Stimulated activated naive B cell treated with anti-CD40 and anti-IgM and Interleukin-4, amounts not matched to agents 10 μg/mL and 1 μg/mL and 100 μg/mL, for 72 hours (primary cell): Measurements from ENCODE around the gene ZNF69.
"Not testable (repeated sequence)": the region's sequence is repeated elsewhere in the genome, so short reads cannot be mapped to it uniquely, and the experiment has no call there.

Experiments
- ATAC-seq, 2 donors: fragments of 150-1000 bp; cut with Tn5 transposase; replicated peaks; 2 replicates each; pipeline ENCODE4 v1.10.0; 2021; ENCODE audit warnings: moderate library complexity in 1 of 2
- DNase-seq: peaks from one replicate; pipeline ENCODE4 v3.0.0; 2021
- H3K27ac Mint-ChIP-seq: one replicate; pipeline ENCODE4 v1.8.0; 2022; ENCODE audit warnings: mild to moderate bottlenecking, mixed read lengths
- H3K27me3 Mint-ChIP-seq, 2 donors: one replicate each; pipeline ENCODE4 v1.8.0; 2022; ENCODE audit warnings: mixed read lengths in 2 of 2
- H3K36me3 Mint-ChIP-seq, 2 donors: one replicate each; pipeline ENCODE4 v1.8.0; 2022; ENCODE audit warnings: mixed read lengths in 2 of 2, mild to moderate bottlenecking in 1 of 2
- H3K4me1 Mint-ChIP-seq, 2 donors: one replicate each; pipeline ENCODE4 v1.8.0; 2022; ENCODE audit warnings: mixed read lengths in 2 of 2, mild to moderate bottlenecking in 1 of 2
- H3K4me3 Mint-ChIP-seq, 2 donors: one replicate each; pipeline ENCODE4 v1.8.0; 2022; ENCODE audit warnings: mild to moderate bottlenecking in 2 of 2, mixed read lengths in 2 of 2, moderate library complexity in 1 of 2
- H3K9me3 Mint-ChIP-seq, 2 donors: one replicate each; pipeline ENCODE4 v1.8.0; 2022; ENCODE audit warnings: mixed read lengths in 2 of 2, mild to moderate bottlenecking in 1 of 2

Gene ZNF69

GRCh38 chr19:11887611-11888531 is at the start of gene ZNF69:
Gene ZNF69 (plus strand): TSS chr19:11887782. CDS start chr19:11887924, 142 bp downstream.
- H3K36me3 Mint-ChIP-seq, result peaks cover 0 to 6% of the 10 kb centered on the region in 2 donors
- peak; percentile 90 to 92 for ATAC-seq
- peak within 1 kb of the TSS; percentile 87 to 91 for H3K4me3 Mint-ChIP-seq
- peak within 1 kb of the TSS; percentile 90 for H3K27ac Mint-ChIP-seq
- DNase-seq, result peak; percentile 53
- peaks cover 14 to 20% of the 10 kb centered on the region in 2 donors for H3K4me1 Mint-ChIP-seq
- H3K9me3 Mint-ChIP-seq, result peaks cover 3 to 4% of the 10 kb centered on the region in 2 donors
- peaks cover 0 to 7% of the 10 kb centered on the region in 2 donors for H3K27me3 Mint-ChIP-seq

GRCh38 chr19:11843722-11844121 is 43.9 kb upstream of the ZNF69 start:
- Mint-ChIP-seq H3K27ac (no peak overlapping the region), H3K9me3 (no peaks in the 10 kb centered on the region), H3K36me3 (no peaks in the 10 kb centered on the region), H3K4me1 (peaks cover 7 to 25% of the 10 kb centered on the region in 2 donors), H3K4me3 (no peak overlapping the region), H3K27me3 (no peaks in the 10 kb centered on the region)
- ATAC-seq (no peak), DNase-seq (no peak)

- H3K9me3 Mint-ChIP-seq, H3K27ac Mint-ChIP-seq, ATAC-seq, H3K27me3 Mint-ChIP-seq, DNase-seq: not testable (repeated sequence)
- Mint-ChIP-seq H3K4me3 (peak overlapping the region in 1 of 2 donors; percentile 23), H3K4me1 (peaks cover 21 to 47% of the 10 kb centered on the region in 2 donors), H3K36me3 (peaks cover 13 to 14% of the 10 kb centered on the region in 2 donors)
Measured at GRCh38 chr19:11847615-11848014, 40.0 kb upstream of the ZNF69 start.

- Mint-ChIP-seq H3K9me3 (no peaks in the 10 kb centered on the region), H3K4me1 (peaks cover 21 to 41% of the 10 kb centered on the region in 2 donors), H3K27me3 (no peaks in the 10 kb centered on the region), H3K27ac (peak overlapping the region; percentile 94), H3K36me3 (peaks cover 16 to 17% of the 10 kb centered on the region in 2 donors), H3K4me3 (peak overlapping the region; percentile 88 to 98)
- no peak for DNase-seq
- peak in 1 of 2 donors; percentile 2 for ATAC-seq
Measured at GRCh38 chr19:11848200-11848593, 39.4 kb upstream of the ZNF69 start.

- no peaks in the 10 kb centered on the region for H3K9me3 Mint-ChIP-seq
- no peaks in the 10 kb centered on the region for H3K27me3 Mint-ChIP-seq
- H3K27ac Mint-ChIP-seq, result peak within 1 kb of the TSS; percentile 94
- H3K4me1 Mint-ChIP-seq, result peaks cover 17 to 36% of the 10 kb centered on the region in 2 donors
- peaks cover 17 to 18% of the 10 kb centered on the region in 2 donors for H3K36me3 Mint-ChIP-seq
- H3K4me3 Mint-ChIP-seq, result peak within 1 kb of the TSS; percentile 88 to 98
- DNase-seq (peak; percentile 90), ATAC-seq (peak; percentile 97 to 98)
Measured at GRCh38 chr19:11848594-11849469, 38.8 kb upstream of the ZNF69 start, which contains the start of gene ZNF439. Gene ZNF439 (plus strand): TSS chr19:11848726. CDS start chr19:11848868, 142 bp downstream.

GRCh38 chr19:11850289-11850688 is 37.3 kb upstream of the ZNF69 start:
- not testable (repeated sequence) for H3K9me3 Mint-ChIP-seq, H3K27me3 Mint-ChIP-seq, DNase-seq, ATAC-seq, H3K27ac Mint-ChIP-seq
- Mint-ChIP-seq H3K4me3 (peak overlapping the region in 1 of 2 donors; percentile 88), H3K4me1 (peaks cover 19 to 36% of the 10 kb centered on the region in 2 donors), H3K36me3 (peaks cover 22 to 24% of the 10 kb centered on the region in 2 donors)

GRCh38 chr19:11853358-11853757 is 34.2 kb upstream of the ZNF69 start:
- H3K27ac Mint-ChIP-seq, result no peak overlapping the region
- no peak for ATAC-seq
- no peaks in the 10 kb centered on the region for H3K27me3 Mint-ChIP-seq
- H3K4me3 Mint-ChIP-seq, result no peak overlapping the region
- H3K4me1 Mint-ChIP-seq, result peaks cover 24 to 36% of the 10 kb centered on the region in 2 donors
- no peaks in the 10 kb centered on the region for H3K9me3 Mint-ChIP-seq
- DNase-seq, result no peak
- peaks cover 42 to 43% of the 10 kb centered on the region in 2 donors for H3K36me3 Mint-ChIP-seq

GRCh38 chr19:11856596-11857250 is 30.9 kb upstream of the ZNF69 start:
- peaks cover 0 to under 1% of the 10 kb centered on the region in 2 donors for H3K9me3 Mint-ChIP-seq
- no peak for DNase-seq
- H3K27me3 Mint-ChIP-seq, result no peaks in the 10 kb centered on the region
- no peak overlapping the region for H3K4me3 Mint-ChIP-seq
- H3K4me1 Mint-ChIP-seq, result peaks cover 9 to 19% of the 10 kb centered on the region in 2 donors
- peak overlapping the region; percentile 20 for H3K27ac Mint-ChIP-seq
- peaks cover 51 to 60% of the 10 kb centered on the region in 2 donors for H3K36me3 Mint-ChIP-seq
- no peak for ATAC-seq

GRCh38 chr19:11860721-11861120 is 26.9 kb upstream of the ZNF69 start:
- Mint-ChIP-seq H3K36me3 (peaks cover 68 to 82% of the 10 kb centered on the region in 2 donors), H3K4me3 (no peak overlapping the region), H3K9me3 (peaks cover 3 to 9% of the 10 kb centered on the region in 2 donors), H3K4me1 (peaks cover 7 to 18% of the 10 kb centered on the region in 2 donors), H3K27ac (no peak overlapping the region), H3K27me3 (no peaks in the 10 kb centered on the region)
- no peak for ATAC-seq
- DNase-seq, result no peak

GRCh38 chr19:11861301-11861700 is 26.3 kb upstream of the ZNF69 start:
- Mint-ChIP-seq H3K36me3 (peaks cover 68 to 83% of the 10 kb centered on the region in 2 donors), H3K4me1 (peaks cover 5 to 12% of the 10 kb centered on the region in 2 donors), H3K27me3 (no peaks in the 10 kb centered on the region), H3K9me3 (peaks cover 3 to 12% of the 10 kb centered on the region in 2 donors), H3K4me3 (no peak overlapping the region), H3K27ac (no peak overlapping the region)
- no peak for ATAC-seq
- DNase-seq, result no peak

GRCh38 chr19:11867766-11868165 is 19.8 kb upstream of the ZNF69 start:
- H3K36me3 Mint-ChIP-seq, result peaks cover 61 to 82% of the 10 kb centered on the region in 2 donors
- not testable (repeated sequence) for H3K27ac Mint-ChIP-seq, H3K27me3 Mint-ChIP-seq

GRCh38 chr19:11868188-11868587 is 19.4 kb upstream of the ZNF69 start:
- DNase-seq (no peak), ATAC-seq (no peak)
- Mint-ChIP-seq H3K9me3 (peaks cover 25 to 26% of the 10 kb centered on the region in 2 donors), H3K4me1 (no peaks in the 10 kb centered on the region), H3K27ac (no peak overlapping the region), H3K4me3 (no peak overlapping the region), H3K27me3 (no peaks in the 10 kb centered on the region), H3K36me3 (peaks cover 59 to 78% of the 10 kb centered on the region in 2 donors)

More at GRCh38 chr19:11867766-11868165, 19.8 kb upstream of the ZNF69 start:
- not testable (repeated sequence) for H3K4me3 Mint-ChIP-seq, DNase-seq, H3K4me1 Mint-ChIP-seq, ATAC-seq
- peaks cover 25 to 27% of the 10 kb centered on the region in 2 donors for H3K9me3 Mint-ChIP-seq

GRCh38 chr19:11872624-11873023 is 15.0 kb upstream of the ZNF69 start:
- ATAC-seq (no peak), DNase-seq (no peak)
- Mint-ChIP-seq H3K27ac (no peak overlapping the region), H3K36me3 (peaks cover 24 to 35% of the 10 kb centered on the region in 2 donors), H3K9me3 (peaks cover 14 to 18% of the 10 kb centered on the region in 2 donors), H3K4me3 (no peak overlapping the region), H3K27me3 (no peaks in the 10 kb centered on the region), H3K4me1 (peaks cover 0 to 2% of the 10 kb centered on the region in 2 donors)
